ENCODE measurements around the gene ERCC1. TPM values are rescaled to one million over a fixed set of nuclear protein-coding genes. Genes with fewer than 3 reads are reported as not detected.
A peak's percentile ranks its signal among the peaks of the same experiment; 100 is the strongest.

The ERCC1 gene
- total and polyA plus RNA-seq, 2 of the 13 experiments (the other 11 are each of a cell fraction or from before 2014, with no cell fraction given): 40.0 to 66.4 TPM

- TF ChIP-seq, protein P1, sequence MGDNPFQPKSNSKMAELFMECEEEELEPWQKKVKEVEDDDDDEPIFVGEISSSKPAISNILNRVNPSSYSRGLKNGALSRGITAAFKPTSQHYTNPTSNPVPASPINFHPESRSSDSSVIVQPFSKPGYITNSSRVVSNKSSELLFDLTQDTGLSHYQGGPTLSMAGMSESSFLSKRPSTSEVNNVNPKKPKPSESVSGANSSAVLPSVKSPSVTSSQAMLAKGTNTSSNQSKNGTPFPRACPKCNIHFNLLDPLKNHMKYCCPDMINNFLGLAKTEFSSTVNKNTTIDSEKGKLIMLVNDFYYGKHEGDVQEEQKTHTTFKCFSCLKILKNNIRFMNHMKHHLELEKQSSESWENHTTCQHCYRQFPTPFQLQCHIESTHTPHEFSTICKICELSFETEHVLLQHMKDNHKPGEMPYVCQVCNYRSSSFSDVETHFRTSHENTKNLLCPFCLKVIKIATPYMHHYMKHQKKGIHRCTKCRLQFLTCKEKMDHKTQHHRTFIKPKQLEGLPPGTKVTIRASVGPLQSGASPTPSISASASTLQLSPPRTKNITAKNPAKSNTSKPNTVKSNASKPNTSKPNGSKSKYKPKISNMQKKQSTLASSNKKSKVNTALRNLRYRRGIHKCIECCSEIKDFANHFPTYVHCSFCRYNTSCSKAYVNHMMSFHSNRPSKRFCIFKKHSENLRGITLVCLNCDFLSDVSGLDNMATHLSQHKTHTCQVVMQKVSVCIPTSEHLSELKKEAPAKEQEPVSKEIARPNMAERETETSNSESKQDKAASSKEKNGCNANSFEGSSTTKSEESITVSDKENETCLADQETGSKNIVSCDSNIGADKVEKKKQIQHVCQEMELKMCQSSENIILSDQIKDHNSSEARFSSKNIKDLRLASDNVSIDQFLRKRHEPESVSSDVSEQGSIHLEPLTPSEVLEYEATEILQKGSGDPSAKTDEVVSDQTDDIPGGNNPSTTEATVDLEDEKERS (CRISPR knock-in tag; IDR thresholded peaks at IDR 0.05): no peak
- TF ChIP-seq KDM3A (CRISPR knock-in tag; IDR thresholded peaks at IDR 0.05; ENCODE audit: low read depth) (no peak), RFX1 (IDR thresholded peaks at IDR 0.05) (no peak), MXD4 (CRISPR knock-in tag; IDR thresholded peaks at IDR 0.05) (no peak), ZNF768 (CRISPR knock-in tag; IDR thresholded peaks at IDR 0.05) (peak; percentile 56; the same call in 1 of the 2 replicates), CREM (IDR thresholded peaks at IDR 0.05) (no peak), CREM (CRISPR knock-in tag; IDR thresholded peaks at IDR 0.05) (no peak), SALL1 (CRISPR knock-in tag; IDR thresholded peaks at IDR 0.05) (peak; percentile 11; the same call in 1 of the 2 replicates), ZNF570 (CRISPR knock-in tag; IDR thresholded peaks at IDR 0.05; ENCODE audit: borderline replicate concordance) (no peak), ZBTB33 (CRISPR knock-in tag; IDR thresholded peaks at IDR 0.05) (no peak), ZNF232 (CRISPR knock-in tag; IDR thresholded peaks at IDR 0.05; ENCODE audit: borderline replicate concordance) (no peak), ZBTB20 (CRISPR knock-in tag; IDR thresholded peaks at IDR 0.05; ENCODE audit: borderline replicate concordance, low read depth) (no peak), KLF16 (CRISPR knock-in tag; IDR thresholded peaks at IDR 0.05) (0 out of 4 replicates have a peak, but pooled peaks of 1 of the 2 experiments have one; percentile 27), SNAPC5 (CRISPR knock-in tag; IDR thresholded peaks at IDR 0.05; ENCODE audit: borderline replicate concordance) (no peak), CREB1 (IDR thresholded peaks at IDR 0.05) (no peak), CREB1 (CRISPR knock-in tag; IDR thresholded peaks at IDR 0.05) (0 out of 2 replicates have a peak, but pooled peaks have one; percentile 8), TSC22D2 (CRISPR knock-in tag; IDR thresholded peaks at IDR 0.05; ENCODE audit: borderline replicate concordance) (no peak)
- TF ChIP-seq, protein P2, sequence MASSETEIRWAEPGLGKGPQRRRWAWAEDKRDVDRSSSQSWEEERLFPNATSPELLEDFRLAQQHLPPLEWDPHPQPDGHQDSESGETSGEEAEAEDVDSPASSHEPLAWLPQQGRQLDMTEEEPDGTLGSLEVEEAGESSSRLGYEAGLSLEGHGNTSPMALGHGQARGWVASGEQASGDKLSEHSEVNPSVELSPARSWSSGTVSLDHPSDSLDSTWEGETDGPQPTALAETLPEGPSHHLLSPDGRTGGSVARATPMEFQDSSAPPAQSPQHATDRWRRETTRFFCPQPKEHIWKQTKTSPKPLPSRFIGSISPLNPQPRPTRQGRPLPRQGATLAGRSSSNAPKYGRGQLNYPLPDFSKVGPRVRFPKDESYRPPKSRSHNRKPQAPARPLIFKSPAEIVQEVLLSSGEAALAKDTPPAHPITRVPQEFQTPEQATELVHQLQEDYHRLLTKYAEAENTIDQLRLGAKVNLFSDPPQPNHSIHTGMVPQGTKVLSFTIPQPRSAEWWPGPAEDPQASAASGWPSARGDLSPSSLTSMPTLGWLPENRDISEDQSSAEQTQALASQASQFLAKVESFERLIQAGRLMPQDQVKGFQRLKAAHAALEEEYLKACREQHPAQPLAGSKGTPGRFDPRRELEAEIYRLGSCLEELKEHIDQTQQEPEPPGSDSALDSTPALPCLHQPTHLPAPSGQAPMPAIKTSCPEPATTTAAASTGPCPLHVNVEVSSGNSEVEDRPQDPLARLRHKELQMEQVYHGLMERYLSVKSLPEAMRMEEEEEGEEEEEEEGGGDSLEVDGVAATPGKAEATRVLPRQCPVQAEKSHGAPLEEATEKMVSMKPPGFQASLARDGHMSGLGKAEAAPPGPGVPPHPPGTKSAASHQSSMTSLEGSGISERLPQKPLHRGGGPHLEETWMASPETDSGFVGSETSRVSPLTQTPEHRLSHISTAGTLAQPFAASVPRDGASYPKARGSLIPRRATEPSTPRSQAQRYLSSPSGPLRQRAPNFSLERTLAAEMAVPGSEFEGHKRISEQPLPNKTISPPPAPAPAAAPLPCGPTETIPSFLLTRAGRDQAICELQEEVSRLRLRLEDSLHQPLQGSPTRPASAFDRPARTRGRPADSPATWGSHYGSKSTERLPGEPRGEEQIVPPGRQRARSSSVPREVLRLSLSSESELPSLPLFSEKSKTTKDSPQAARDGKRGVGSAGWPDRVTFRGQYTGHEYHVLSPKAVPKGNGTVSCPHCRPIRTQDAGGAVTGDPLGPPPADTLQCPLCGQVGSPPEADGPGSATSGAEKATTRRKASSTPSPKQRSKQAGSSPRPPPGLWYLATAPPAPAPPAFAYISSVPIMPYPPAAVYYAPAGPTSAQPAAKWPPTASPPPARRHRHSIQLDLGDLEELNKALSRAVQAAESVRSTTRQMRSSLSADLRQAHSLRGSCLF (CRISPR knock-in tag; IDR thresholded peaks at IDR 0.05; ENCODE audit: borderline replicate concordance): no peak
Measured at GRCh38 chr19:45404557-45405434, 18.9 kb downstream of the ERCC1 start, which contains the start of gene PPP1R13L (continued).
